Measurements from ENCODE around the gene WDR26.

The WDR26 gene

DNA sequence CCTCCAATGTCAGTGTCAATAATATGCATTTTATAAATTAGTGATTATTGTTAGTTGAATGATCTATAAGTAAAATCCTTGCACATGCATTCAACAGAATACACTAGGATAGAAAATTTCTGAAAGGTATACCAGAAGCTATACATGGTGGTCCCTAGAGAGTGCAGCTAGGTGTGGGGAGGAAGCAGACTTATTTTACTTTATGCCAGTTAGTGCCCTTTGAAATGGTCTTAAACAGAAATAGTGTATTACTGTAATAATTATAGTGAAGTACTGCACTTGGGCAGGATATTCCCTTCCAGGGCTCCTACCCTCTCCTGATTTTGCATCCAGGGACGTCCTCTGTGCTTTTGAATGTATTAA is 23.2 kb upstream of the WDR26 start:
- TF ChIP-seq TCF12 (IDR thresholded peaks at IDR 0.05; ENCODE audit: low read depth) = no peak

DNA sequence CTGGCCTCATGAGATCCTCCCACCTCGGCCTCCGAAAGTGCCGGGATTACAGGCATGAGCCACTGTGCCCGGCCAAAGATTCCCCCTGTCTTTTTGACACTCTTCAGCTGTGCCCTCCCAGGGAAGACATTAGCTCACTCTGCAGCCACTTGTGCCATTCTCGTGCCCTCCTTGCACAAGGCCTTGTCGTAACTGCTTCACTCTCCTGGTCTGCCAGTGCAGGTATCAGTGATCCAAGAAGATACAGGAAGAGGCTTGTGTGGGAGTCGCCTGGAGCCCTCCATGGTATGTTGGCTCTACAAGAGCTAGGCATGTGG is 22.0 kb upstream of the WDR26 start:
- TF ChIP-seq EP300 (IDR thresholded peaks at IDR 0.05; ENCODE audit: borderline replicate concordance) = no peak
- TF ChIP-seq, protein P1, sequence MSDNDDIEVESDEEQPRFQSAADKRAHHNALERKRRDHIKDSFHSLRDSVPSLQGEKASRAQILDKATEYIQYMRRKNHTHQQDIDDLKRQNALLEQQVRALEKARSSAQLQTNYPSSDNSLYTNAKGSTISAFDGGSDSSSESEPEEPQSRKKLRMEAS (IDR thresholded peaks at IDR 0.05) = no peak
- no peak for TF ChIP-seq TCF12 (IDR thresholded peaks at IDR 0.05; ENCODE audit: low read depth)
- TF ChIP-seq ZBTB7A (IDR thresholded peaks at IDR 0.05; ENCODE audit: low read depth) = no peak
- no peak for TF ChIP-seq TEAD4 (IDR thresholded peaks at IDR 0.05)
- TF ChIP-seq TAF1 (IDR thresholded peaks at IDR 0.05; ENCODE audit: low read depth) = no peak
- no peak for TF ChIP-seq CEBPB (IDR thresholded peaks at IDR 0.05)
- TF ChIP-seq USF1 (IDR thresholded peaks at IDR 0.05) = no peak
- no peak for TF ChIP-seq CREB1 (IDR thresholded peaks at IDR 0.05; ENCODE audit: low read depth)

DNA sequence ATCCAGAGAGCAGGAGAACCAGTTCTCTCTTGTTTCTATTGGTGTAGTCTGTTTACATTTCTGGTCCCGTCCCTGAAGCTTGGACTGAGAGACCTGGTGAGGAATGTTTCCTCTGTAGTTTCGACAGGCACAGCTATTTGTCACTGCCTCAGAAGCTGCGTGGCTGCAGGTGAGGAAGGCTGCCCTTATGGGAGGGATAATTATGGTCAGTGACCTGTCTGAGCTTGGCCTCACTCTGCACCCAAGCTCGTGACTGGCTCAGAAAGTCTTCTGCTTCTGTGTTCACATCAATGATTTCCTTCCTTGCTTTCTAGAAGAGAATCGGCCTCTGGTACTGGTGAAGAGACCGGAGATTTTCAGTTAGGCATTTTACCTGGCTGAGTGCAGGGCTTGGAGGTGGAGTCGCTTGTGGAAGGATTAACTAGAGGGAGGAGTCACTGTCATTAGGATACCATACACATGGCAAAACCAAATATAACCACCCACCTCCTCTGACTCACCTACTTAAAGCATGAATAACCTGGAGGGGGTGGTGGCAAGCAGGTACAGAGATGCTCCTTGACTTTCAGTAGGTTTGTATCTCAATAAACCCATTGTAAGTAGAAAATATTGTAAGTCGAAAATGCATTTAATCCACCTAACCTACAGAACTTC is 19.9 kb upstream of the WDR26 start:
- no peak for TF ChIP-seq NFIC (IDR thresholded peaks at IDR 0.05)
- no peak for TF ChIP-seq TEAD4 (IDR thresholded peaks at IDR 0.05)
- TF ChIP-seq CREB1 (IDR thresholded peaks at IDR 0.05; ENCODE audit: low read depth) = no peak
- TF ChIP-seq TCF12 (IDR thresholded peaks at IDR 0.05; ENCODE audit: low read depth) = no peak
- no peak for TF ChIP-seq FOXM1 (IDR thresholded peaks at IDR 0.05; ENCODE audit: borderline replicate concordance, low read depth)
- no peak for TF ChIP-seq EP300 (IDR thresholded peaks at IDR 0.05; ENCODE audit: borderline replicate concordance)
- TF ChIP-seq, protein P2, sequence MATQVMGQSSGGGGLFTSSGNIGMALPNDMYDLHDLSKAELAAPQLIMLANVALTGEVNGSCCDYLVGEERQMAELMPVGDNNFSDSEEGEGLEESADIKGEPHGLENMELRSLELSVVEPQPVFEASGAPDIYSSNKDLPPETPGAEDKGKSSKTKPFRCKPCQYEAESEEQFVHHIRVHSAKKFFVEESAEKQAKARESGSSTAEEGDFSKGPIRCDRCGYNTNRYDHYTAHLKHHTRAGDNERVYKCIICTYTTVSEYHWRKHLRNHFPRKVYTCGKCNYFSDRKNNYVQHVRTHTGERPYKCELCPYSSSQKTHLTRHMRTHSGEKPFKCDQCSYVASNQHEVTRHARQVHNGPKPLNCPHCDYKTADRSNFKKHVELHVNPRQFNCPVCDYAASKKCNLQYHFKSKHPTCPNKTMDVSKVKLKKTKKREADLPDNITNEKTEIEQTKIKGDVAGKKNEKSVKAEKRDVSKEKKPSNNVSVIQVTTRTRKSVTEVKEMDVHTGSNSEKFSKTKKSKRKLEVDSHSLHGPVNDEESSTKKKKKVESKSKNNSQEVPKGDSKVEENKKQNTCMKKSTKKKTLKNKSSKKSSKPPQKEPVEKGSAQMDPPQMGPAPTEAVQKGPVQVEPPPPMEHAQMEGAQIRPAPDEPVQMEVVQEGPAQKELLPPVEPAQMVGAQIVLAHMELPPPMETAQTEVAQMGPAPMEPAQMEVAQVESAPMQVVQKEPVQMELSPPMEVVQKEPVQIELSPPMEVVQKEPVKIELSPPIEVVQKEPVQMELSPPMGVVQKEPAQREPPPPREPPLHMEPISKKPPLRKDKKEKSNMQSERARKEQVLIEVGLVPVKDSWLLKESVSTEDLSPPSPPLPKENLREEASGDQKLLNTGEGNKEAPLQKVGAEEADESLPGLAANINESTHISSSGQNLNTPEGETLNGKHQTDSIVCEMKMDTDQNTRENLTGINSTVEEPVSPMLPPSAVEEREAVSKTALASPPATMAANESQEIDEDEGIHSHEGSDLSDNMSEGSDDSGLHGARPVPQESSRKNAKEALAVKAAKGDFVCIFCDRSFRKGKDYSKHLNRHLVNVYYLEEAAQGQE (IDR thresholded peaks at IDR 0.05; ENCODE audit: low read depth) = no peak
- no peak for TF ChIP-seq USF1 (IDR thresholded peaks at IDR 0.05)
- TF ChIP-seq RAD21 (IDR thresholded peaks at IDR 0.05; ENCODE audit: low read depth) = no peak
- no peak for TF ChIP-seq YY1 (IDR thresholded peaks at IDR 0.05; ENCODE audit: low read depth)
- TF ChIP-seq, protein P1 (IDR thresholded peaks at IDR 0.05) = no peak; the same call in 1 of the 2 replicates
- TF ChIP-seq EGR1 (IDR thresholded peaks at IDR 0.05) = no peak
- TF ChIP-seq ZBTB7A (IDR thresholded peaks at IDR 0.05; ENCODE audit: low read depth) = no peak
- TF ChIP-seq TAF1 (IDR thresholded peaks at IDR 0.05; ENCODE audit: low read depth) = no peak
- TF ChIP-seq CEBPB (IDR thresholded peaks at IDR 0.05) = no peak

DNA sequence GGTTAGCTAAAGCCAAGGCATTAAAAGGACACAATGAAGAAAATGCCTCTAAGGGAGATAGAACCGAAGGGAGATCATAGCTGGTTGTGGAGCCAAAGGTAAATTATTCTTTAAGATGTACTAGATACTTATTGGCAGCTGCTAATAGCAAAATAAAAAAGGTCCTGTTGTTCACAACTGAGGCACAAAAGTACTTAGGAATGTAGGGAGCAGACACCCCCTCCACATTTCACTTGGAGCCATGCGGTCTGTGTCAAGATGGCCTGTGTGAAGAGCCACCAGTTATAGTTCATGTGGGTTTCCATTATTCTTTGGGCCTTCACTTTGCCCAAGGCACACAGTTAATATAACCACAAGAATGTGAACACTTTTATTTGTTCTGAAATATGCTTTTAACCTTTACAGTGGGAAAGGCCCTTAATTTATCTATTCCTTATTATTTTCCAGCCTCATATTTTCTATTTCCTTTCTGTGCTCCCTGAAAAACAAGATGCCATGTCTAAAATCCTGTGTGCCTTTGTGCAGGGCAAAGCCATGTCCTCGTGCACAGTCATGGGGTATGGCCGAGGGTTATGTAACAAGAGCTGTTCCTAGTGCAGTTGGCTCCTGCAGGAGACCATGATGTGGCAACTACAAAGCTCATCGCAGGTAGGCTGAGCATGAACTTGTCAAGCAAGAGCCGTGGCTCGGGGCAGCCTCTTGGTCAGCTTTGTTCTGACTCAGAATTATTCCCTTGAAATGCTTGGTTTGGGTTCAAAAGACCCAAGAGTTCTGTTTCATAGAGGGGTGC is 16.2 kb upstream of the WDR26 start:
- TF ChIP-seq NFIC (IDR thresholded peaks at IDR 0.05) (no peak), TEAD4 (IDR thresholded peaks at IDR 0.05) (no peak), YY1 (IDR thresholded peaks at IDR 0.05; ENCODE audit: low read depth) (no peak), CEBPB (IDR thresholded peaks at IDR 0.05) (no peak), ZBTB7A (IDR thresholded peaks at IDR 0.05; ENCODE audit: low read depth) (no peak), USF1 (IDR thresholded peaks at IDR 0.05) (no peak), EGR1 (IDR thresholded peaks at IDR 0.05) (no peak), EP300 (IDR thresholded peaks at IDR 0.05; ENCODE audit: borderline replicate concordance) (no peak)

DNA sequence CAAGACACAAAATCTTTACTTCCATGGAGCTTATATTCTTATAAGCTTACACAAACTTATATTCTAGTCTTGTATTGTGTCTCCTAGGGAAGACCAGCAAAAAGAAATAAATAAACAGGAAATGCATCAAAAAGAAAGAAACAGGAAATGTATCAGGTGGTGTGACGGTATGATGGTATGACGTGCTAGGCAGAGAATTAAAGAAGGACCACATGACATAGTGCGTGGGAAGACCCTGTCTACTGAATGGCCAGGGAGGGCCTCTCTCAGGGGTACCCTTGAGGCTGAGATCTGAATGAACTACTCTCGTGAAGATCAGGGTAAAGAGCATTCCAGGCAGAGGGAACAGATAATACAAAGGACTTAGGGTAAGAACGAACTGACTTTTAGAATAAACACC is 15.6 kb upstream of the WDR26 start:
- TF ChIP-seq, protein P2 (IDR thresholded peaks at IDR 0.05; ENCODE audit: low read depth) = no peak
- TF ChIP-seq, protein P1 (IDR thresholded peaks at IDR 0.05) = no peak
- TF ChIP-seq CEBPB (IDR thresholded peaks at IDR 0.05) = no peak
- no peak for TF ChIP-seq FOXM1 (IDR thresholded peaks at IDR 0.05; ENCODE audit: borderline replicate concordance, low read depth)
- TF ChIP-seq TAF1 (IDR thresholded peaks at IDR 0.05; ENCODE audit: low read depth) = no peak
- no peak for TF ChIP-seq CREB1 (IDR thresholded peaks at IDR 0.05; ENCODE audit: low read depth)
- TF ChIP-seq EGR1 (IDR thresholded peaks at IDR 0.05) = no peak
- TF ChIP-seq RAD21 (IDR thresholded peaks at IDR 0.05; ENCODE audit: low read depth) = no peak
- TF ChIP-seq USF1 (IDR thresholded peaks at IDR 0.05) = no peak
- TF ChIP-seq TCF12 (IDR thresholded peaks at IDR 0.05; ENCODE audit: low read depth) = no peak
- no peak for TF ChIP-seq ZBTB7A (IDR thresholded peaks at IDR 0.05; ENCODE audit: low read depth)
- no peak for TF ChIP-seq NFIC (IDR thresholded peaks at IDR 0.05)
- TF ChIP-seq YY1 (IDR thresholded peaks at IDR 0.05; ENCODE audit: low read depth) = no peak
- TF ChIP-seq TEAD4 (IDR thresholded peaks at IDR 0.05) = no peak
- no peak for TF ChIP-seq EP300 (IDR thresholded peaks at IDR 0.05; ENCODE audit: borderline replicate concordance)
